Activated naive CD4-positive, alpha-beta T cell (primary cell): ENCODE data around the gene CAD.

ENCODE experiments used
- DNase-seq, 4 experiments: peaks; one replicate each; lab custom pipeline; 2025; lab: John Stamatoyannopoulos, UW

The CAD gene

DNA sequence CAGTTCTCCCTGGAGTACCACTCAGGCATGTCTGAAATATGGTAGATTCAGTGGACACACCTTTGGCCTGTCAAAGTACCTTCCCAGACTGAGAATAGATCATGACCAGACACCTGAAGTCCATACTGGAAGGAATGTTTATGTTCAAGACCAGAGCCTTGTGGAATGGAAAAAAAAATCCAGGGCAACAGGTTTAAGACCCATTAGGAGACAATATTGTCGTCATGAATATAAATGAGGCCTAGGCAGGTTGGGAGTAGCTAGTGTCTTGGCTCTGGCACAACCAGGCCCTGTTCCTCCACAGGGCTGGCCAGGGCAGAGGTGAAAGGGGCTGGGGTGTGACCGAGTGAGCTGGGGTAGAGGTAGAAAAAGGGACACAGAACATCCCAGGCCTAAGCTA lies 18.5 kb upstream of the CAD start:
- no peak for DNase-seq

DNA sequence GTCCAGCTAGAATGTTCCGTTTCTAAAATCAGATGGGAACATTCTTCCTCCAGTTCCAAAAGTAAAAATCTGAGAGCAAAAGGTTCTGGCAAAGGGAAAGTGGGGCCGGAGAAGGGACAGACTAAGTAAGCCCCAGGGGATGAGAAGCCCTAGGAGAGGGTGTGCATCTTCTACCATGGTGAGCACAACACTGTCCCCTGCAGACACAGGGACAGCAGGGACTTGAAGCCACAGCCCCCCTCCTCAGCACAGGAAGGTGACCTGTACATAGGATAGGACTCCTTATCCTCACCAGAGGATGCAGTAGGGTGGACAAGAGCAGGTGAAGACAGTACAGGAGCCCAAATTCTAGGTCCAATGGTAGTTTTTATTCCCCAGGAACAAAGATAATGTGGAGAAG lies 17.9 kb upstream of the CAD start:
- DNase-seq: no peak

DNA sequence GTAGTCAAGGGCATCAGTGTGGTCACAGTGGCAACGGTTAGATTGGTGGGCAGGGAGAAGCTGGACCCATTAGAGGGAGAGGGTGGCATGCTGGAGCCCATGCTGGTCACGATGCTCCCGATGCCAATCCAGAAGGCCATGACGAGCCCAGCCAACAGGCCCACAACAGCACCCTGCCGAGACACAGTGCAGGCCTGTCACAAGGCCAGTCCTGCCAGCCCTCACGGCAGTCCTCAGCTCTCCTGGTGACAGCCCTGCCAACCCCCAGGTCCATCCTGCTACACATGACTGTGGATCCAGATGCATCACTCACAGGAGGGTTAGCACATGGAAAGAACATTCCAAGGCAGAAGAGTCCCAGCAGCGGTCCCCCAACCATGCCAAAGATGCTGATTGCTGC lies 15.5 kb upstream of the CAD start:
- no peak for DNase-seq

DNA sequence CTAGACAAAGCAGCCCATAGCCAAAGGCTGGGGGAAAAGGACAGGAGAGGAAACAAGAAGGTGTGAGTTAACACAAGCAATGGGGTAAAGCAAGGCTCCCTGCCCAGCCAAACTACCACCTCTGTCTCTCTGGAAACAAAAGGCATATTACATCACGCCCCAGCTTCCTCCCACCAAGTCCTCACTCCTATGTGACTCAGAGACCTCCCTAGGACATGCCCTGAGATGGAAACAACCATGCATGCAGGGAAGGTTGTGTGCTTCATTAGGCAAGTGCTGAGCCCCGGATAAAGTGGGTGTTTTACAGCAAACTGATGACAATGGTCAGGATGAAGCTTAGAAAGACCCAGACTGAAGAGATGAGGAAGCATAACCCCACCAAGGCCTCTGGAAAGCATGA lies 14.3 kb upstream of the CAD start:
- no peak for DNase-seq

DNA sequence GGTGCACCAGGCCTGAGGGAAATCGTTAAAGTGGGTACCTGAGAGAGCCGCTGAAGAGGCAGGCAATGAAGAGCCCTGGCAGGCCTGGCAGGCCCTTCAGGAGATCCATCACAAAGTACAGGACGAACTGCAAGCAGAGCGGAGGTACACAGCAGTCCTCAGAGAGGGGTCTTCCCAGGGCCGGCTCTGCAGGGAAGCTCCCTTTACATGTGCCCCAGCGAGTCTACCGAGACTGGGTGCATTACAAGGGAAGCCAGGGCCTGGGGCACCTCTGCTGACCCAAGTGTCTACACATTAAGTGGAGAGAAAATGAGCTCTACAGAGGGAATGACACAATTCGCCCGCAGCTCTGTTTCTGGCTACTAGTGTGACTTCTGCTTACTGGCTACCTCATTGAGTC lies 13.4 kb upstream of the CAD start:
- DNase-seq: no peak

DNA sequence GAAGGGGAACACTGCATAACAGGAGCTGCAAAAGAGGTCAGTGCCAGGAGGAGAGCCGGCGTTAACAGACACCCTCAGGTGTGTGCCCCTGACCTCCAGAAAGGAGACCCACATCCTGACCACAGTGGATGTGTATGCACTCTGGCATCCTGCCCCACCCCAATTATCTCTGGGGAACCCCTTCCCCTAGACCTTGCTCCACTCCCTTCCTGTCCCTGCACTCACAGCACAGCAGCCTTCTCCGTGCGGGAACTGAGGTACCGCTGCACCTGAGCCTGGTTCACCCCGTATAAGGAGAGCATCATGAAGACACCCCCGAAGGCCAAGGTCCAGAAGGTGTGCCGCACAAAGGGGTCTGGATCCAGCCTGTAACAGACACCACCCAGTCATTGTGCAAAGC lies 12.6 kb upstream of the CAD start:
- DNase-seq: no peak

DNA sequence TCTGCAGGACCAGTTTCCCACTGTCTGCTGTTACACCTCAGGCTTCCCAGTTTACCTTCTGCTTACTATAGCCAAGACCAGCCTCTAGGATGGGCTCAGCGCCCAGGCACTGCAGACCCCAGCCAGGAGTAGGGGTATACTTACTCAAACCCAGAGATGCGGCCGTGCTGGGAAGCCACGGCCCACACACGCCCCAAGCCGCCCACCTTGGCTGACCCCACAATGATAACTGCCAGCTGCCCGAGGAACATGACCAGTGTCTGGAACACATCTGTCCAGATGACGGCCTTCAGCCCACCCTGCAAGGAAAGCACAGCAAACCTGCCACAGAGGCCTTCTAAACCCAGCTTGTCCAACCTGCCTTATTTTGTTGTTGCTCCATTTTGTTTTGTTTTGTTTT lies 12.0 kb upstream of the CAD start:
- no peak for DNase-seq

DNA sequence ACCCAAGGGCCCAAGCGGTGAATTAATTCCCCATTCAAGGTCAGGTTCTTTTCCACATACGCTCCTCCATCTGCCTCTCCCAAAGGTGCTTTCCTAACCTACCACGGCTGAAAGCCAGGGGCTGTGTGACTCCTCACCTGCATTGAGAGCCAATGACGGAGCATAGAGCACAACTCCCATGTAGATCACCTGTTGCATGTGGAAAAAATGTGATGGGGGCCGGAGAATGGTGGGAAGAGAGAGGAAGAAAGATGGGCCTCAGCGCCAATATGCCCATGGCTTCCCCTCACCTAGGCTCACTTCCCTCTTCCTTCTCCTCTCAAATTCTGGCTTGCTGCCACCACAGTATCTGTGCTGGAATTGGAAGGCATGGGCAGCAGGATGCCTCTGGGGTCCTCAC lies 10.8 kb upstream of the CAD start:
- DNase-seq: no peak

DNA sequence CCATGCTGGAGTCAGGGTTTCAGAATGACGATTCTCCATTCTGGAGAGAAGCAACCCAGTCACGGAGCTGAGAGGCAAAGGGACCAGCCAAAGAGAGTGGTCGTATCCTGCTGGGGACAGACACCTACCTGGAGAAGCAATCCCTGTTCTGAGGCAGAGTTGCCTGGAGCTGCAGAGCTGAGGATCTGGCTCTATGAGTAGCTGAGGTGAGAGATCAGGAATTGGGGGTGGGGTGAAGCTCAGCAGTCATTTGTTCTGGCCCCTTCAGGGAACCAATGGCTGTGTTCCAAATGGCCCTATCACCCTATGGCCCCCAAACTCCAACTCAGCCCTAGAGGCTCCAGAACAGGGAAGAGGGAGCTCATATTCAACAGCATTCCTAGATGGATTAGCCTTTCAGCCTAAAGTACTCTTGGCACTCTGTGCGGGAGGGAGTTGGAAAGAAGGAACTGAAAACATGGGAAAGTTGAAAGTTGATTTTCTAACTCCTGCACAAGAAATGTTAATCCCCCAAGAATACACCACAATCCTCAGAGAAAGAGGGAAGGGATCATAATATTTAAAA lies 8.6 kb upstream of the CAD start:
- DNase-seq: no peak

DNA sequence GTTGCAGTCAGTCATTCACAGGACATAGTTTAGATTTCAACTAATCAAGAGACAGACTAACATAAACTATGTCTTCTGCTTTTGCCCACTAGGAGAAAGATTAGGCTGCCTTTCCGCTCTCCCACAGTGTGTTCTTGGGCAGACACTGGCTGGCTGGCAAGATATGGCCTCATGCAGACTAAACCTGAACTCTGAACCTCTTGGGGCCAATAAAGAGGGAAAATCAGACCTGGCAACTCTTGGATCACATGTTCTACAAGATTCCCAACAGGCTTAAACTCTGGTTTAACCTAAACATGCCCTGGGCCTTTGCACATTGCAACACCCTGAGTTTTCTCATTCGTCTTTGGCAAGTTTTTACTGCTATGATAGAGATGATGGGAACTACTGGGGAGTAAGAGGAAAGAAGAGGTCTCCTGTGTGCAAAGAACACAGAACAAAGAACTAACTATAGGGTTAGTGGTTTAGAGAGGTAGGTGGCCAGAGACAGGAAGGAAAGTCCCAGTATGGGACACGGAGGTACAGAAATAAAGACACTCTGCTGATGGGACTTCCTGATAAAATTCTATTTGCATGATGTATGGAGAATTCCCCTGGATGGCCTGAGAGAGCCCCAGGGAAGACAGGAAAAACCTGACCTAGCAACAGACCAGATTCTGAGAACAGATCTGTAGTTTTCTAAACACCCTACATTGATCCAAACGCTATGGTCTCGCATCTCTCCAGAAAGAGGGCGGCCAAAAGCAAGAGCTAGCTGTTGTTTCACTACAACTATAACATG lies 7.4 kb upstream of the CAD start:
- DNase-seq: no peak

DNA sequence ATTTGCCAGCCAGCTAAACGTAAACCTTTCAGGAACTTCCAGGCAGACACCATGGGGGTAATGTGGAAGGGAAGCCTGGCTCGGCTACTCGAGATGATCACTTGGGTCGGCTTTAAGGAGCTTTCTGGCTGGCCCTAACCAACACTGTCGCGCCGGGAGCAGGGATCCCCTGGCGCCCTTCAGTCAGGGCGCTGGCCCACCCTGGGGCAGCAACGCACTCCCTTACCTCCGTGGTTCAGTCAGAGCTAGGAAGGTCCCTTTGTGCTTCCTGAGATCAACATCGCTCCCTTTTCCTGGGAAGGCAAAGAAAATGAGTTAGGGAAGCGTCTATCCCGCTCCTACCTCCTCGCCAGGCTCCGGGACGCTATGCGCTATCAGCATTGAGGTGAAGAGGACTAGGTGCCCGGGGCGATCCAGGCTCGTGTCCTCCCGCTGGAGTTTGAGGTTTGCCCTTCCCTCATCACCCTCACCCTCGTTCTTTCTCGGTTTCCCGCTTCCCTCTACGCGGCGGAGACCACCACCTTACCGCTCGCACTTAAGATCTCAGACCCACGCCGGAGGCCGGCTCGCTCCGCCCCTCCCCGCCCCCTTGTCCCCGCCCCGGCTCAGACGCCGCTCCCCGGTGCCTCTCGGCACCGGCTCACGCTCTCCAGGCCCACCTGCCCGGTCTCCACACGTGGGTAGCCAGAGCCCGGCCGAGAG lies 5.8 kb upstream of the CAD start:
- DNase-seq: no peak

DNA sequence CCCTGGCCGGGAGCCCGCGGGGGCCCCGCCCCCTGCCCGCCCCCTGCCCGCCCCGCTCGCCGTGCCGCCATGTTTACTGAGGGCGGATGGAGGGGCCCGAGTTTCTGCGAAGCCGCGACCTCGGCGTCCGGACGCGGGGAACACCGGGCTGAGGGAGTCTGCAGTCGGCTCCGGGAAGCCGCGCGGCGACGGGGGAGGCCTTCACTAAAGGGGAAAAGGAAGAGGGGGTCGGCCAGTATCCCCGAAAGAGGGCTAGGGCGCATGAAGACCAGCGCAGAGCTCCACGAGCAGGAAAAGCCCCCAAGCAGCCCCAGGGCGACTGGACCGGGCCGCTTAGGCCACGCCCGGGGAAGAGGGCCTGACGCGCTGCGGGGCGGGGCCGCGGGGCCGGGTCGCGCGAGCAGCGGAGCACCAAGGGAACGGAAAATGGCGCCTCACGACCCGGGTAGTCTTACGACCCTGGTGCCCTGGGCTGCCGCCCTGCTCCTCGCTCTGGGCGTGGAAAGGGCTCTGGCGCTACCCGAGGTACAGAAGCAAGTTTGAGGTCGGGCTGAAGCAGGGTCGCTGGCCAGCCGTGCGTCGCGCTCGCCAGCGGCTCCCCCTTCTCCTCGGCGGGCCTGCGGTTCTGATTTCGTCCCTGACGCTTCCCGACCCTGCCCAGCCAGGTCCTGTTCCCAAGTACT lies 5.1 kb upstream of the CAD start, which contains the start of the genes ATRAID and SLC5A6:
Gene ATRAID (plus strand): TSS at position 99 of the 683 bp plus-strand sequence. CDS start 328 bp downstream, at position 427.
Gene SLC5A6 (minus strand): TSS at position 326 of the 683 bp plus-strand sequence. CDS start 4,618 bp downstream, outside the sequence.
- DNase-seq: peak; percentile 85 to 90 (median 88)

DNA sequence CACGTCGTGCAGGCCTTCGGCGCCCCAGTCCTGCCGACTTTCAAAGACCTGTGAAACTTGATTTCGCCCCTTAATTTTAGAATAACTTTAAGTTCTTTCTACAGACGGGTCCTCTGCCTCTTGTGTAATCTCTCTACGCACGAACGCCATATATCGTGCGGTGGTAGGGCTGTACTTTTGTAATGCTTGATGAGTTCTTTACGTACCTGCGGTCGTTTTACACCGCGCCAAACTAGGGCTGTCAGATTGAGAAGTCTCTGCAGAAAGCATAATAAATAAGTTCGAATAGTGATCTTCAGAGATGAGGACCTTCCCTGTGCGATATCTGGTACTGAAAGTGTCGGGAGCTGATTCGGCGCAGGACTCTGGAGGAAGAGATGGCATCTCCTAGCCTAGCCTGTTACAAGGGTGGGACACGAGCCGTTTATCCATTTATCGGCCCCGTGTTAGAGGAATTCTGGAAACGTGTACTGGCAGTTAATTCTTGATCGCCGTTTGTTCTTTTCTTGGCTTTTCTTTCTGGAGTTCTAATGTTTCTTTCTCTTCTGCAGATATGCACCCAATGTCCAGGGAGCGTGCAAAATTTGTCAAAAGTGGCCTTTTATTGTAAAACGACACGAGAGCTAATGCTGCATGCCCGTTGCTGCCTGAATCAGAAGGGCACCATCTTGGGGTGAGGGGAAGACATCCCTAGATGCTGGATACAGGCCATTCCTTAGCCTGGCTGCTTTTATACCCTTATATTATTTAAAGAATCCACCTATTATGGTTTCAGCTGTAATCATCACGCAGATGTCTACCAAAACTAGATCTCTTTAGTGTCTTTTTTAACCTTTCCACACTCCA lies 4.3 kb upstream of the CAD start:
- peak in 3 of 4 experiments; percentile 25 to 48 (median 45) for DNase-seq

DNA sequence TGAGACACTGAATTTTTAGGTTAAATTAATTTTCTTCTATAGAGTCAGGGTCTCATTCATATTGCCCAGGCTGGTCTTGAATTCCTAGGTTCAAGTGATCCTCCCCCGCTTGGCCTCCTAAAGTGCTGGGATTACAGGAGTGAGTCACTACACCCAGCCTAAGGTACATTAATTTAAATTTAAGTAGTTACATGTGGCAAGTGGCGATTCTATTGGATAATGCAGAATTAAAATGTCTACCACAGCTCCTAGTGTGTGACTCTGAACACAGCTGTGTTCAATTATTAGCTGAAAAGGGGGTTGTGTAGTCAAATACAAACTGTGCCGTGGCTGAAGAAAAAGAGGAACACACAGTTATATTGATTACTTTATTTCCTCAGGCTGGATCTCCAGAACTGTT lies 2.2 kb upstream of the CAD start:
- no peak for DNase-seq

DNA sequence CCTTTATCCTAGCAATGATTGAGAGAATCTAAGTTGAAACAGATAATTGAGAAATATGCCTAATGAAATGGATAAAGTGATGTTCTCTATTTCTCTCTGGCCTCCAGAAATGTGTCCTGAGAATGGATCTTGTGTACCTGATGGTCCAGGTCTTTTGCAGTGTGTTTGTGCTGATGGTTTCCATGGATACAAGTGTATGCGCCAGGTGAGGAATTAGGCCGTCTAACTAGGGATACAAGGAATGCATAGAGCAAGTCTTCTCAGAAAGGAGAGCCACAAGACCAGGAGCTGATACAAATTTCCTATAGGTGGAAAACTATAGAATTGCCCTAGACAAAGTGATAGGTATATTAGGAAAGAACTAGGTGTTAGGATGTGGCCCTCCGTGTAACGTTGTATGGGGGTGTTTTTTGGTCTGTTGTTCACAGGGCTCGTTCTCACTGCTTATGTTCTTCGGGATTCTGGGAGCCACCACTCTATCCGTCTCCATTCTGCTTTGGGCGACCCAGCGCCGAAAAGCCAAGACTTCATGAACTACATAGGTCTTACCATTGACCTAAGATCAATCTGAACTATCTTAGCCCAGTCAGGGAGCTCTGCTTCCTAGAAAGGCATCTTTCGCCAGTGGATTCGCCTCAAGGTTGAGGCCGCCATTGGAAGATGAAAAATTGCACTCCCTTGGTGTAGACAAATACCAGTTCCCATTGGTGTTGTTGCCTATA lies 592 bp upstream of the CAD start:
- DNase-seq: no peak

DNA sequence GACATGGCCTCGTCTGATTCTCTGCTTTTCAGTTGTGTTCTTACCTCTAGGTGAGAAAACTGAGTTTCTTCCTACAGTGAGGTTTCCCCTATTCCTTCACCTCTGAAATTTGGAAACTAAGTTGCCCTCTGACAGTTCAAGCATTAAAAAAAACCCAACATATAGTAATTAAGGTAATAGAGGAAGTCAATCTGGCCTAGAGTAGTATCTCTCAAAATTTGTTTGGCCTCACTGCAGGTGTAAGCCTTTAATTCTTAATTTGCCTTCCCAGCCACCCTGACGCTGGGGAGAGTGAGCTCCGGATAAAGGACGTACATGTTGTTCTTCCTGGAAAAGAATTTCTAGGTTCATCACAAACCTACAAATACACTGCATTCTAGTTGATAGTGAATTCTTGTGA lies 1.4 kb downstream of the CAD start:
- no peak for DNase-seq

DNA sequence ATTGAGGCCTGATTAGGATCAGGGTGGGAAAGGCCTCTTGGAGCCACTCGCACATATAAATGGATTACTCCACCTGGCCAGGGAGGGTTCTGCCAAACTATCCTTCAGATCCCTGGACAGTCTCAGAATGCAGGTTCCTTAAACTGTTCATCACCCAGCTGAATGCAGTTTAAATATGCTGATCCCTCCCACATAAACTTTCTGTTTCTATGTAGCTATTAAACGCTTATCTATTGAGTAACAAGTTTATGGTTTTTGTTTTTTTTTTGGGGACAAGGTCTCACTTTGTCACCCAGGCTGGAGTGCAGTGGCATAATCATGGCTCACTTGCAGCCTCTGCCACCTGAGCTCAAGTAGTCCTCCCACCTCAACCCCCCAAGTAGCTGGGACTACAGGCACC lies 1.9 kb downstream of the CAD start:
- no peak for DNase-seq

DNA sequence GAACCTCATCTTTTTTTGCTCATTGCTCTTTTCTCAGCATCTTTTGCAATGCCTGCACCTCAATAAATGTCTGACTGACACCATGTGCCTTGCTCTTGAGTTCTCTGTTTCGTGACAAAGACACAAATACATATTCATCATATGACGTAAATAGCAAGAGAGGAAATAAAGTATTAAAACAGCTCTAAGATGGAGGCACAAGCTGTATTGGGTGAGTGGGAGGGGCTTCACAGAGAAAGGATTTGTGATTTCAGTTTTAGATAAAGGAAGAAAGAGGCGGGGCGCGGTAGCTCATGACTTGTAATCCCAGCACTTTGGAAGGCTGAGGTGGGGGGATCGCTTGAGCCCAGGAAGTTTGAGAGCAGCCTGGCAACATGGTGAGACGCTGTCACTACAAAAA lies 2.9 kb downstream of the CAD start:
- no peak for DNase-seq

DNA sequence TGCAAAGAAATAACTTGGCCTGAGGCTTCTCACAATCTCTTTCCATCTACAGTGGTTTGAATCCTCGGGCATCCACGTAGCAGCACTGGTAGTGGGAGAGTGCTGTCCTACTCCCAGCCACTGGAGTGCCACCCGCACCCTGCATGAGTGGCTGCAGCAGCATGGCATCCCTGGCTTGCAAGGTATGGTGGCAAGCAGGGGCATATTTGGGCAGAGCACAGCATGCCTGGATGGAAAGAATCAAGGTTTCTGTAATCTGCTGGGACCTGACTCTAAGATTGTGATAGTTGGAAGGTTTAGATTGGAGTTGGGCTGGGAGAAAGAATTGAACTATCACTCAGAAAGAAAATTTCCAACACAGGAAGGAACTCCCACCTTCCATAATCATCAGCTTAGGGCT lies 4.0 kb downstream of the CAD start:
- DNase-seq: no peak

DNA sequence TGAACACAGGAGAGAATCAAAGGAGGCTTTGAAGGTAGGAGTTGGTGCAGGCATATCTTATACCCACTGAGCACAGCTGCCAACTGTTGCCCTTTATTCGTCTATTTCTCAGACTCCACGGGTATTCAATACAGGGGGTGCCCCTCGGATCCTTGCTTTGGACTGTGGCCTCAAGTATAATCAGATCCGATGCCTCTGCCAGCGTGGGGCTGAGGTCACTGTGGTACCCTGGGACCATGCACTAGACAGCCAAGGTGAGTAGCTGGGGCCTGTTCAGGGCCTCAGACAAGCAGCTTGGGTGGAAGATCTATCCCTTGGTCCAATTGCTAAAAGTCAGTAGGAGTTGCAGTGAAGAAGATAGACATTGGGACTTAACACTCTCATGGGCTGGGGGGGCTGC lies 5.2 kb downstream of the CAD start:
- DNase-seq: no peak

DNA sequence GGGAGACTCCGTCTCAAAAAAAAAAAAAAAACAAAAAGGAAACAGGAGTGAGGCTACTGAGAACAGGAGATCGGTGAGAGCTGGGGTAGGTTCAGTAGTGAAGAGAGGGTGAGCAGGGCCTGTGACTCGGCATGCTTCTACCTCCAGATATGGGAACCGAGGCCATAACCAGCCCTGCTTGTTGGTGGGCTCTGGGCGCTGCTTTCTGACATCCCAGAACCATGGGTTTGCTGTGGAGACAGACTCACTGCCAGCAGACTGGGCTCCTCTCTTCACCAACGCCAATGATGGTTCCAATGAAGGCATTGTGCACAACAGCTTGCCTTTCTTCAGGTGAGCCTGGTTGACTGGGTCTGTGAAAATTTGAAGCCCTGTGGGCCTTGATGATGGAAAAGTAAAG lies 6.2 kb downstream of the CAD start:
- DNase-seq: no peak
